WTC11 (cell line): ENCODE results near the gene PRDM2. TPM values are rescaled to one million over a fixed set of nuclear protein-coding genes. Genes with fewer than 3 reads are reported as not detected.

ENCODE experiments used
- ATAC-seq: fragments of 200-7000 bp; cut with Tn5 transposase; 2 replicates; pipeline ENCODE4 v1.10.0; 2021; ENCODE audit warnings: mild to moderate bottlenecking, moderate library complexity
- CTCF ChIA-PET: fragments of 300-600 bp; sonication (Branson Sonifier 250); formaldehyde crosslinking; loops from one replicate; lab custom pipeline; 2021; ENCODE audit warnings: antibody characterized with exemption; lab: Charles Lee
- POLR2A ChIA-PET: fragments of 350-600 bp; sonication (Branson Sonifier 250); formaldehyde crosslinking; loops from one replicate; lab custom pipeline; 2021; ENCODE audit warnings: antibody characterized with exemption; lab: Charles Lee
- DNase-seq: peaks from one replicate; pipeline ENCODE4 v3.0.0; 2021; ENCODE audit warnings: low spot score
- H3K27ac Mint-ChIP-seq: 2 replicates; pipeline ENCODE4 v1.8.0; 2021; ENCODE audit warnings: mixed read lengths
- H3K27me3 Mint-ChIP-seq: 2 replicates; pipeline ENCODE4 v1.8.0; 2021; ENCODE audit warnings: low read depth, mild to moderate bottlenecking, moderate library complexity, mixed read lengths
- H3K36me3 Mint-ChIP-seq: 2 replicates; pipeline ENCODE4 v1.8.0; 2021; ENCODE audit warnings: mixed read lengths
- H3K4me1 Mint-ChIP-seq: 2 replicates; pipeline ENCODE4 v1.8.0; 2022; ENCODE audit warnings: mixed read lengths
- H3K4me3 Mint-ChIP-seq: 2 replicates; pipeline ENCODE4 v1.8.0; 2021; ENCODE audit warnings: mild to moderate bottlenecking, moderate library complexity, mixed read lengths
- H3K9me3 Mint-ChIP-seq: 2 replicates; pipeline ENCODE4 v1.8.0; 2021; ENCODE audit warnings: mixed read lengths
- CBFB ChIP-seq: sonication (generic); formaldehyde crosslinking; IDR thresholded peaks from 2 replicates; pipeline ENCODE4 v1.8.1; 2022; ENCODE audit warnings: mild to moderate bottlenecking, low read depth, missing genetic modification reagents
- FOXJ3 ChIP-seq: sonication (generic); formaldehyde crosslinking; IDR thresholded peaks from 2 replicates; pipeline ENCODE4 v1.9.0; 2021; ENCODE audit warnings: missing genetic modification reagents, mild to moderate bottlenecking, borderline replicate concordance
- FOXK1 ChIP-seq: sonication (generic); formaldehyde crosslinking; IDR thresholded peaks from 2 replicates; pipeline ENCODE4 v1.8.0; 2022; ENCODE audit warnings: mild to moderate bottlenecking, moderate library complexity, missing genetic modification reagents
- JAZF1 ChIP-seq: fragments of 250-450 bp; sonication (Bioruptor Pico); IDR thresholded peaks from 2 replicates; pipeline ENCODE4 v1.9.0; 2021; ENCODE audit warnings: moderate library complexity, mild to moderate bottlenecking, inconsistent platforms
- SMAD3 ChIP-seq: sonication (generic); formaldehyde crosslinking; IDR thresholded peaks from 2 replicates; pipeline ENCODE4 v1.8.0; 2022; ENCODE audit warnings: missing genetic modification reagents, mild to moderate bottlenecking, borderline replicate concordance
- SOX15 ChIP-seq: fragments of 250-450 bp; sonication (Bioruptor Pico); IDR thresholded peaks from 2 replicates; pipeline ENCODE4 v1.9.0; 2021; ENCODE audit warnings: mild to moderate bottlenecking
- SP1 ChIP-seq: sonication (generic); formaldehyde crosslinking; conservative IDR thresholded peaks from 2 replicates; pipeline ENCODE4 v1.8.1; 2022; ENCODE audit warnings: missing genetic modification reagents
- TEAD1 ChIP-seq: sonication (generic); formaldehyde crosslinking; IDR thresholded peaks from 2 replicates; pipeline ENCODE4 v1.8.0; 2022; ENCODE audit warnings: mild to moderate bottlenecking, missing genetic modification reagents
- ZNF671 ChIP-seq: fragments of 250-450 bp; sonication (Bioruptor Pico); IDR thresholded peaks from 2 replicates; pipeline ENCODE4 v1.8.0; 2021; ENCODE audit warnings: mild to moderate bottlenecking
- total RNA-seq: library from RNA; stranded (reverse); gene quantifications from 3 replicates; pipeline ENCODE4 v1.2.3, GENCODE V29; 2021
- TF ChIP-seq, protein P1 (sequence below): sonication (generic); formaldehyde crosslinking; IDR thresholded peaks from 2 replicates; pipeline ENCODE4 v1.8.1; 2023; ENCODE audit warnings: mild to moderate bottlenecking, moderate library complexity, missing genetic modification reagents
- TF ChIP-seq, protein P2 (sequence below): sonication (generic); formaldehyde crosslinking; conservative IDR thresholded peaks from 2 replicates; pipeline ENCODE4 v1.8.1; 2023; ENCODE audit warnings: mild to moderate bottlenecking, low read depth, missing genetic modification reagents, moderate library complexity
- TF ChIP-seq, protein P3 (sequence below): sonication (generic); formaldehyde crosslinking; IDR thresholded peaks from 2 replicates; pipeline ENCODE4 v1.8.0; 2022; ENCODE audit warnings: mild to moderate bottlenecking, missing genetic modification reagents
- TF ChIP-seq, protein P4 (sequence below): sonication (generic); formaldehyde crosslinking; conservative IDR thresholded peaks from 2 replicates; pipeline ENCODE4 v1.8.1; 2022; ENCODE audit warnings: mild to moderate bottlenecking, missing genetic modification reagents
- TF ChIP-seq, protein P5 (sequence below): fragments of 250-450 bp; sonication (Bioruptor Pico); conservative IDR thresholded peaks from 2 replicates; pipeline ENCODE4 v1.9.0; 2021; ENCODE audit warnings: mild to moderate bottlenecking
- TF ChIP-seq, protein P6 (sequence below): fragments of 250-450 bp; sonication (Bioruptor Pico); IDR thresholded peaks from 2 replicates; pipeline ENCODE4 v1.9.0; 2021; ENCODE audit warnings: moderate library complexity, mild to moderate bottlenecking, inconsistent platforms, borderline replicate concordance
- TF ChIP-seq, protein P7 (sequence below): sonication (generic); formaldehyde crosslinking; IDR thresholded peaks from 2 replicates; pipeline ENCODE4 v1.8.1; 2023; ENCODE audit warnings: mild to moderate bottlenecking, missing genetic modification reagents, moderate library complexity
- TF ChIP-seq, protein P8 (sequence below): sonication (generic); formaldehyde crosslinking; IDR thresholded peaks from 2 replicates; pipeline ENCODE4 v1.8.0; 2022; ENCODE audit warnings: missing genetic modification reagents

PRDM2 gene
- total RNA-seq, 1 experiment from 2014 or later: 25.0 TPM

DNA sequence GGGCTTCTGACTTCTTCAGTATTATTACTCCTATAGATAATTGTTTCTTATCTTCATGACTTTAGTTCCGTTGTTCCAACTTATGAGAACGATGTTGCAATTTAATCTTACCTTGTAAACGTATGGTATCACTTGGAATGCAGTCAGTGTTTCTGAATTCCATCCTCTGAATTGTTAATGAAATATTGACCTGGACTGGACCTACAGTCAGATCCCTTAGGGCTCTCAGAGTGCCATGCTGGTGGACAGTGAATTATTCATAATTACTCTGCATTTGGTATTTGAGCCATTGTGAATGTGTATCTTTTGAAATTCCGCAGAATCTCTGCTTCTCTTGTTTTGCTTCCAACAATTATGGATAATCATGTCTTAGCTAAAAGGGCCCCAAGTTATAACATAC is 72.3 kb downstream of the PRDM2 start (continued):
- TF ChIP-seq, protein P1, sequence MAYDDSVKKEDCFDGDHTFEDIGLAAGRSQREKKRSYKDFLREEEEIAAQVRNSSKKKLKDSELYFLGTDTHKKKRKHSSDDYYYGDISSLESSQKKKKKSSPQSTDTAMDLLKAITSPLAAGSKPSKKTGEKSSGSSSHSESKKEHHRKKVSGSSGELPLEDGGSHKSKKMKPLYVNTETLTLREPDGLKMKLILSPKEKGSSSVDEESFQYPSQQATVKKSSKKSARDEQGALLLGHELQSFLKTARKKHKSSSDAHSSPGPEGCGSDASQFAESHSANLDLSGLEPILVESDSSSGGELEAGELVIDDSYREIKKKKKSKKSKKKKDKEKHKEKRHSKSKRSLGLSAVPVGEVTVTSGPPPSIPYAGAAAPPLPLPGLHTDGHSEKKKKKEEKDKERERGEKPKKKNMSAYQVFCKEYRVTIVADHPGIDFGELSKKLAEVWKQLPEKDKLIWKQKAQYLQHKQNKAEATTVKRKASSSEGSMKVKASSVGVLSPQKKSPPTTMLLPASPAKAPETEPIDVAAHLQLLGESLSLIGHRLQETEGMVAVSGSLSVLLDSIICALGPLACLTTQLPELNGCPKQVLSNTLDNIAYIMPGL (CRISPR knock-in tag): no peak
- TF ChIP-seq, all 79 proteins: peak for 0

DNA sequence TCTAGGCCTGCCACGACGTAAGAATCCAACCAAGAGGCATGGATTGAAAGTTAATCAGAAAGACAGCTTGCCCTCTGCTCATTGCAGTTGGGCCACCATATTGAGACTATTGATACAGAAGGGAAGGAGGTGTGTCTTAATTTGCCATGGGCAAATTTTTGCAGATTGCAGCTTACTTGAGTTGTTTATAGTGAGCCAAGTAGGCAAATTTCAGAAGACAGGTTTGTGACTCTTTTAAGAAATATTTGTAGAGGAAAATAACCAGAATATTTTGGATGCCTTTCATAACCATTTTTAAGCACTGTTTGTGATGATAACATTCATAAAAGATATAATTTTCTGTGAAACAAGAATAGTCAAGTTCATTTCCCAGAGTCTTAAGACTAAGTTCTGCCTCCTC is 74.1 kb downstream of the PRDM2 start:
- H3K4me1 Mint-ChIP-seq: peaks cover 6% of the 10 kb centered on the region; the same call in 1 of the 2 replicates
- CTCF ChIA-PET: no interaction called here
- H3K4me3 Mint-ChIP-seq: no peak overlapping the region
- peaks cover 19% of the 10 kb centered on the region for H3K36me3 Mint-ChIP-seq
- POLR2A ChIA-PET: interaction anchor here (0.6 kb wide), 1 partner anchor 9 kb away, joined by 4 read pairs; no protein-coding TSS in a partner anchor
- H3K27me3 Mint-ChIP-seq: no peaks in the 10 kb centered on the region
- H3K9me3 Mint-ChIP-seq: no peaks in the 10 kb centered on the region
- no peak for TF ChIP-seq FOXJ3 (CRISPR knock-in tag)
- TF ChIP-seq SMAD3: no peak
- no peak for TF ChIP-seq SP1 (CRISPR knock-in tag)
- TF ChIP-seq, protein P2, sequence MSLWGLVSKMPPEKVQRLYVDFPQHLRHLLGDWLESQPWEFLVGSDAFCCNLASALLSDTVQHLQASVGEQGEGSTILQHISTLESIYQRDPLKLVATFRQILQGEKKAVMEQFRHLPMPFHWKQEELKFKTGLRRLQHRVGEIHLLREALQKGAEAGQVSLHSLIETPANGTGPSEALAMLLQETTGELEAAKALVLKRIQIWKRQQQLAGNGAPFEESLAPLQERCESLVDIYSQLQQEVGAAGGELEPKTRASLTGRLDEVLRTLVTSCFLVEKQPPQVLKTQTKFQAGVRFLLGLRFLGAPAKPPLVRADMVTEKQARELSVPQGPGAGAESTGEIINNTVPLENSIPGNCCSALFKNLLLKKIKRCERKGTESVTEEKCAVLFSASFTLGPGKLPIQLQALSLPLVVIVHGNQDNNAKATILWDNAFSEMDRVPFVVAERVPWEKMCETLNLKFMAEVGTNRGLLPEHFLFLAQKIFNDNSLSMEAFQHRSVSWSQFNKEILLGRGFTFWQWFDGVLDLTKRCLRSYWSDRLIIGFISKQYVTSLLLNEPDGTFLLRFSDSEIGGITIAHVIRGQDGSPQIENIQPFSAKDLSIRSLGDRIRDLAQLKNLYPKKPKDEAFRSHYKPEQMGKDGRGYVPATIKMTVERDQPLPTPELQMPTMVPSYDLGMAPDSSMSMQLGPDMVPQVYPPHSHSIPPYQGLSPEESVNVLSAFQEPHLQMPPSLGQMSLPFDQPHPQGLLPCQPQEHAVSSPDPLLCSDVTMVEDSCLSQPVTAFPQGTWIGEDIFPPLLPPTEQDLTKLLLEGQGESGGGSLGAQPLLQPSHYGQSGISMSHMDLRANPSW (CRISPR knock-in tag): no peak
- TF ChIP-seq ZNF671 (CRISPR knock-in tag): no peak
- no peak for TF ChIP-seq FOXK1 (CRISPR knock-in tag)
- TF ChIP-seq, protein P3, sequence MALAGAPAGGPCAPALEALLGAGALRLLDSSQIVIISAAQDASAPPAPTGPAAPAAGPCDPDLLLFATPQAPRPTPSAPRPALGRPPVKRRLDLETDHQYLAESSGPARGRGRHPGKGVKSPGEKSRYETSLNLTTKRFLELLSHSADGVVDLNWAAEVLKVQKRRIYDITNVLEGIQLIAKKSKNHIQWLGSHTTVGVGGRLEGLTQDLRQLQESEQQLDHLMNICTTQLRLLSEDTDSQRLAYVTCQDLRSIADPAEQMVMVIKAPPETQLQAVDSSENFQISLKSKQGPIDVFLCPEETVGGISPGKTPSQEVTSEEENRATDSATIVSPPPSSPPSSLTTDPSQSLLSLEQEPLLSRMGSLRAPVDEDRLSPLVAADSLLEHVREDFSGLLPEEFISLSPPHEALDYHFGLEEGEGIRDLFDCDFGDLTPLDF (CRISPR knock-in tag): no peak
- TF ChIP-seq, protein P4, sequence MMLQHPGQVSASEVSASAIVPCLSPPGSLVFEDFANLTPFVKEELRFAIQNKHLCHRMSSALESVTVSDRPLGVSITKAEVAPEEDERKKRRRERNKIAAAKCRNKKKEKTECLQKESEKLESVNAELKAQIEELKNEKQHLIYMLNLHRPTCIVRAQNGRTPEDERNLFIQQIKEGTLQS (CRISPR knock-in tag): no peak
- TF ChIP-seq, protein P5, sequence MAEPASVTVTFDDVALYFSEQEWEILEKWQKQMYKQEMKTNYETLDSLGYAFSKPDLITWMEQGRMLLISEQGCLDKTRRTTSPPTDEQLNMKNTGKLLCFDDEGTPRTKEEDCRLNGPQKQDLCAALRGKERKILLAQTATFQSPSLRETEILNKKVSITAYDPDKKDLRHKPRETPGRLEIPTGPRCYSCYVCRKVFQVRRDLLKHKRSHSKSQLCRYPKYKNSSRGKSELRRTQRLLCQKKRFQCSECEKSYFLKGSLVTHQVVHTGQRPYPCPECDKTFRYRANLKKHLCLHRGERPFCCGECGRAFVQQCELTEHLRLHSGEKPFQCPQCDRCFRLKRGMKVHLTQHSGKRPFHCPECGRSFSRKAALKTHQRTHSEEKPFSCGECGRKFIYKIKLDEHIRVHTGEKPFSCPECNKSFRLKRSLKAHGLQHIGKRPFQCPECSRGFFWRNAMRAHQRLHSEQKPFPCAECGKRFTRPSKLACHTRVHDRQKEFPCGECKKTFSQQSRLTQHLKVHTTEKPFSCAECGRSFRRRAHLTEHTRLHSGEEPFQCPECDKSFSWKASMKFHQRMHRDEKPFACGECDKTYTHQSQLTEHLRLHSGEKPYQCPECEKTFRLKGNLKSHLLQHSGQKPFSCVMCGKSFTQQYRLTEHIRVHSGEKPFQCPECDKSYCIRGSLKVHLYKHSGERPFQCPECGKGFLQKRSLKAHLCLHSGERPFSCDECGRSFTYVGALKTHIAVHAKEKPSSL (CRISPR knock-in tag): no peak
- no peak for TF ChIP-seq TEAD1 (CRISPR knock-in tag)
- no peak for TF ChIP-seq JAZF1
- TF ChIP-seq, protein P6, sequence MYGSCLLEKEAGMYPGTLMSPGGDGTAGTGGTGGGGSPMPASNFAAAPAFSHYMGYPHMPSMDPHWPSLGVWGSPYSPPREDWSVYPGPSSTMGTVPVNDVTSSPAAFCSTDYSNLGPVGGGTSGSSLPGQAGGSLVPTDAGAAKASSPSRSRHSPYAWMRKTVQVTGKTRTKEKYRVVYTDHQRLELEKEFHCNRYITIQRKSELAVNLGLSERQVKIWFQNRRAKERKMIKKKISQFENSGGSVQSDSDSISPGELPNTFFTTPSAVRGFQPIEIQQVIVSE (CRISPR knock-in tag): no peak
- TF ChIP-seq, protein P7, sequence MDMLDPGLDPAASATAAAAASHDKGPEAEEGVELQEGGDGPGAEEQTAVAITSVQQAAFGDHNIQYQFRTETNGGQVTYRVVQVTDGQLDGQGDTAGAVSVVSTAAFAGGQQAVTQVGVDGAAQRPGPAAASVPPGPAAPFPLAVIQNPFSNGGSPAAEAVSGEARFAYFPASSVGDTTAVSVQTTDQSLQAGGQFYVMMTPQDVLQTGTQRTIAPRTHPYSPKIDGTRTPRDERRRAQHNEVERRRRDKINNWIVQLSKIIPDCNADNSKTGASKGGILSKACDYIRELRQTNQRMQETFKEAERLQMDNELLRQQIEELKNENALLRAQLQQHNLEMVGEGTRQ: no peak
- TF ChIP-seq CBFB (CRISPR knock-in tag): no peak
- TF ChIP-seq SOX15 (CRISPR knock-in tag): no peak
- TF ChIP-seq, protein P8, sequence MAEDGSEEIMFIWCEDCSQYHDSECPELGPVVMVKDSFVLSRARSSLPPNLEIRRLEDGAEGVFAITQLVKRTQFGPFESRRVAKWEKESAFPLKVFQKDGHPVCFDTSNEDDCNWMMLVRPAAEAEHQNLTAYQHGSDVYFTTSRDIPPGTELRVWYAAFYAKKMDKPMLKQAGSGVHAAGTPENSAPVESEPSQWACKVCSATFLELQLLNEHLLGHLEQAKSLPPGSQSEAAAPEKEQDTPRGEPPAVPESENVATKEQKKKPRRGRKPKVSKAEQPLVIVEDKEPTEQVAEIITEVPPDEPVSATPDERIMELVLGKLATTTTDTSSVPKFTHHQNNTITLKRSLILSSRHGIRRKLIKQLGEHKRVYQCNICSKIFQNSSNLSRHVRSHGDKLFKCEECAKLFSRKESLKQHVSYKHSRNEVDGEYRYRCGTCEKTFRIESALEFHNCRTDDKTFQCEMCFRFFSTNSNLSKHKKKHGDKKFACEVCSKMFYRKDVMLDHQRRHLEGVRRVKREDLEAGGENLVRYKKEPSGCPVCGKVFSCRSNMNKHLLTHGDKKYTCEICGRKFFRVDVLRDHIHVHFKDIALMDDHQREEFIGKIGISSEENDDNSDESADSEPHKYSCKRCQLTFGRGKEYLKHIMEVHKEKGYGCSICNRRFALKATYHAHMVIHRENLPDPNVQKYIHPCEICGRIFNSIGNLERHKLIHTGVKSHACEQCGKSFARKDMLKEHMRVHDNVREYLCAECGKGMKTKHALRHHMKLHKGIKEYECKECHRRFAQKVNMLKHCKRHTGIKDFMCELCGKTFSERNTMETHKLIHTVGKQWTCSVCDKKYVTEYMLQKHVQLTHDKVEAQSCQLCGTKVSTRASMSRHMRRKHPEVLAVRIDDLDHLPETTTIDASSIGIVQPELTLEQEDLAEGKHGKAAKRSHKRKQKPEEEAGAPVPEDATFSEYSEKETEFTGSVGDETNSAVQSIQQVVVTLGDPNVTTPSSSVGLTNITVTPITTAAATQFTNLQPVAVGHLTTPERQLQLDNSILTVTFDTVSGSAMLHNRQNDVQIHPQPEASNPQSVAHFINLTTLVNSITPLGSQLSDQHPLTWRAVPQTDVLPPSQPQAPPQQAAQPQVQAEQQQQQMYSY (CRISPR knock-in tag): no peak
- DNase-seq (no peak), ATAC-seq (no peak)
- no peak overlapping the region for H3K27ac Mint-ChIP-seq
